Neural cell (in vitro differentiated cells): Measurements from ENCODE around the gene TBC1D30.

Experiments used
- EZH2 ChIP-seq: fragments of 200-600, 300-800 bp; shearing (Covaris generic), sonication (generic); IDR thresholded peaks from 2 replicates; pipeline ENCODE4 v1.6.1; 2014; ENCODE audit warnings: antibody characterized with exemption, low read length, borderline replicate concordance, mild to moderate bottlenecking; ENCODE audit not compliant: insufficient read depth, poor library complexity, severe bottlenecking
- MXI1 ChIP-seq: fragments of 450-650 bp; conservative IDR thresholded peaks from 2 replicates; pipeline ENCODE4 v1.6.1; 2014; ENCODE audit warnings: antibody characterized with exemption, mild to moderate bottlenecking; ENCODE audit not compliant: poor library complexity, severe bottlenecking
- TF ChIP-seq, protein P1 (sequence below): fragments of 450-650 bp; IDR thresholded peaks from 2 replicates; pipeline ENCODE4 v1.5.1; 2014; ENCODE audit warnings: antibody characterized with exemption, mild to moderate bottlenecking, moderate library complexity; ENCODE audit not compliant: poor library complexity, severe bottlenecking

DNA sequence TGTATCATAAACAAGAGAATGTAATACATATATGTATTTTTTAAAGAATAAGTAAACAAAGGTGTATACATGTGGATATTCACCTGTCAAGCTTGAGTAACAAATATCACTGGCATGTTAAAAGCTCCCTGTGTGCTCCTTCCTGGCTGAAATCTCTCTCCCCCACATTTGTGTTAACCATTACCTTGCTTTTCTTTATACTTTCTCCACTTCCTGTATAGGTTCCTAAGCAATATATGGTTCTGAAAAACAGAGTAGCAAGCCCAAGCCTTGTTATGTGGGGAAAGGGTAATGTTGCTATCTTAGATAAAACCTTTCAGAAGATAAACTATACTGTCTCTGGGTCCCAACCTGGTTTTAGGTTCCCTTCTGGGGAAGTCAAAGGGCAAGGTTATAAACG, 32.3 kb upstream of the TBC1D30 start:
- TF ChIP-seq, protein P1, sequence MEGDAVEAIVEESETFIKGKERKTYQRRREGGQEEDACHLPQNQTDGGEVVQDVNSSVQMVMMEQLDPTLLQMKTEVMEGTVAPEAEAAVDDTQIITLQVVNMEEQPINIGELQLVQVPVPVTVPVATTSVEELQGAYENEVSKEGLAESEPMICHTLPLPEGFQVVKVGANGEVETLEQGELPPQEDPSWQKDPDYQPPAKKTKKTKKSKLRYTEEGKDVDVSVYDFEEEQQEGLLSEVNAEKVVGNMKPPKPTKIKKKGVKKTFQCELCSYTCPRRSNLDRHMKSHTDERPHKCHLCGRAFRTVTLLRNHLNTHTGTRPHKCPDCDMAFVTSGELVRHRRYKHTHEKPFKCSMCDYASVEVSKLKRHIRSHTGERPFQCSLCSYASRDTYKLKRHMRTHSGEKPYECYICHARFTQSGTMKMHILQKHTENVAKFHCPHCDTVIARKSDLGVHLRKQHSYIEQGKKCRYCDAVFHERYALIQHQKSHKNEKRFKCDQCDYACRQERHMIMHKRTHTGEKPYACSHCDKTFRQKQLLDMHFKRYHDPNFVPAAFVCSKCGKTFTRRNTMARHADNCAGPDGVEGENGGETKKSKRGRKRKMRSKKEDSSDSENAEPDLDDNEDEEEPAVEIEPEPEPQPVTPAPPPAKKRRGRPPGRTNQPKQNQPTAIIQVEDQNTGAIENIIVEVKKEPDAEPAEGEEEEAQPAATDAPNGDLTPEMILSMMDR, result no peak
- TF ChIP-seq EZH2, result no peak
- no peak for TF ChIP-seq MXI1
